Fibroblast of lung (primary cell): Measurements from ENCODE around the gene TSPAN31. TPM values are rescaled to one million over a fixed set of nuclear protein-coding genes. Genes with fewer than 3 reads are reported as not detected.

Experiments used
- DNase-seq, 2 donors: peaks; one replicate each; pipeline versions ENCODE4 v3.0.0 to v3.0.0-alpha.2; 2010; ENCODE audit warnings: low read depth in 2 of 2
- H2AFZ ChIP-seq: 2 replicates; pipeline ENCODE4 v1.5.1; 2012; ENCODE audit warnings: low read length, control low read depth, inconsistent platforms
- H3K27ac ChIP-seq: 2 replicates; pipeline ENCODE4 v1.5.1; 2011; ENCODE audit warnings: low read length, control low read depth; ENCODE audit not compliant: insufficient read depth
- H3K27me3 ChIP-seq: 2 replicates; pipeline ENCODE4 v1.5.1; 2011; ENCODE audit warnings: mild to moderate bottlenecking, low read length; ENCODE audit not compliant: control insufficient read depth, insufficient read depth
- H3K36me3 ChIP-seq: 2 replicates; pipeline ENCODE4 v1.5.1; 2011; ENCODE audit warnings: low read length; ENCODE audit not compliant: control insufficient read depth, insufficient read depth
- H3K4me1 ChIP-seq: 2 replicates; pipeline ENCODE4 v1.5.1; 2011; ENCODE audit warnings: low read length; ENCODE audit not compliant: control insufficient read depth, insufficient read depth; ENCODE audit errors: extremely low read depth
- H3K4me2 ChIP-seq: 2 replicates; pipeline ENCODE4 v1.5.1; 2011; ENCODE audit warnings: low read length, control low read depth; ENCODE audit not compliant: insufficient read depth; ENCODE audit errors: extremely low read depth
- H3K4me3 ChIP-seq, 4 experiments: fragments of 200-600 bp in 1 of 4; sonication (generic) in 1 of 4; replicated peaks in 1 of 4; 2 replicates each; pipeline ENCODE4 v1.5.1; 2011 to 2016; ENCODE audit warnings: low read length in 4 of 4, low read depth in 3 of 4, mild to moderate bottlenecking in 3 of 4, control low read depth in 2 of 4, inconsistent platforms in 1 of 4, mixed read lengths in 1 of 4; ENCODE audit not compliant: insufficient read depth in 1 of 4; ENCODE audit errors: control extremely low read depth in 1 of 4
- H3K79me2 ChIP-seq: 2 replicates; pipeline ENCODE4 v1.5.1; 2012; ENCODE audit warnings: mild to moderate bottlenecking, low read length, inconsistent platforms; ENCODE audit not compliant: control insufficient read depth, insufficient read depth
- H3K9ac ChIP-seq: 2 replicates; pipeline ENCODE4 v1.5.1; 2011; ENCODE audit warnings: mild to moderate bottlenecking, low read length, control low read depth; ENCODE audit not compliant: insufficient read depth
- H3K9me3 ChIP-seq: 2 replicates; pipeline ENCODE4 v1.5.1; 2012; ENCODE audit warnings: low read depth, low read length; ENCODE audit not compliant: control insufficient read depth, insufficient read depth
- H4K20me1 ChIP-seq: 2 replicates; pipeline ENCODE4 v1.5.1; 2011; ENCODE audit warnings: low read length; ENCODE audit not compliant: control insufficient read depth, insufficient read depth; ENCODE audit errors: extremely low read depth
- CTCF ChIP-seq, 2 donors: IDR thresholded peaks in 1 of 2; conservative IDR thresholded peaks in 1 of 2; 1 replicate in 1 of 2; 2 replicates in 1 of 2; pipeline ENCODE4 v1.5.1; 2011 to 2012; ENCODE audit warnings: low read length in 2 of 2, control low read depth in 1 of 2, inconsistent platforms in 1 of 2, low read depth in 1 of 2, mild to moderate bottlenecking in 1 of 2
- EZH2 ChIP-seq: IDR thresholded peaks from 2 replicates; pipeline ENCODE4 v1.5.1; 2012; ENCODE audit warnings: low read length, control low read depth, mild to moderate bottlenecking; ENCODE audit errors: missing control alignments
- polyA plus RNA-seq, 2 donors: library from polyadenylated mRNA; depleted of rRNA in 1 of 2; stranded (reverse) in 1 of 2; unstranded in 1 of 2; fragments of >200 nt; gene quantifications; 2 replicates each; pipeline ENCODE4 v1.2.1, GENCODE V29; 2011 to 2012; ENCODE audit warnings: missing spikeins in 1 of 2
- total RNA-seq: library from RNA; depleted of rRNA; stranded (reverse); fragments of >200 nt; gene quantifications from 2 replicates; pipeline ENCODE4 v1.2.1, GENCODE V29; 2014

TSPAN31 gene
- total and polyA plus RNA-seq, 2 donors (not counting 1 experiment from before 2014, with no cell fraction given), result 53.6 to 99.6 TPM

- Histone ChIP-seq H3K36me3 (peaks cover 12% of the 10 kb centered on the region), H2AFZ (no peak overlapping the region), H3K9ac (no peak overlapping the region), H3K9me3 (no peaks in the 10 kb centered on the region), H3K27ac (no peak overlapping the region), H3K79me2 (no peaks in the 10 kb centered on the region), H3K4me3 (no peak overlapping the region), H4K20me1 (no peaks in the 10 kb centered on the region), H3K4me2 (no peak overlapping the region), H3K27me3 (no peaks in the 10 kb centered on the region), H3K4me1 (no peaks in the 10 kb centered on the region)
- no peak for DNase-seq
- no peak for TF ChIP-seq EZH2
- TF ChIP-seq CTCF (conservative IDR thresholded peaks at IDR 0.05 in 1 of 2, IDR thresholded peaks at IDR 0.05 in 1 of 2; ENCODE audit: low read depth in 1 of 2, low read length in 2 of 2), result no peak
Measured at GRCh38 chr12:57715786-57716185, 29.1 kb upstream of the TSPAN31 start.

- Histone ChIP-seq H3K4me2 (no peak overlapping the region), H3K4me1 (no peaks in the 10 kb centered on the region), H2AFZ (no peak overlapping the region), H3K27me3 (no peaks in the 10 kb centered on the region), H3K4me3 (no peak overlapping the region), H3K36me3 (peaks cover 15% of the 10 kb centered on the region), H3K27ac (no peak overlapping the region), H3K79me2 (no peaks in the 10 kb centered on the region), H4K20me1 (no peaks in the 10 kb centered on the region), H3K9me3 (no peaks in the 10 kb centered on the region), H3K9ac (no peak overlapping the region)
- TF ChIP-seq CTCF (conservative IDR thresholded peaks at IDR 0.05 in 1 of 2, IDR thresholded peaks at IDR 0.05 in 1 of 2; ENCODE audit: low read depth in 1 of 2, low read length in 2 of 2) (no peak), EZH2 (no peak)
- DNase-seq, result no peak
Measured at GRCh38 chr12:57716305-57716704, 28.5 kb upstream of the TSPAN31 start.

- H3K36me3 ChIP-seq, result peaks cover 15% of the 10 kb centered on the region
- H3K4me1 ChIP-seq, result no peaks in the 10 kb centered on the region
- no peaks in the 10 kb centered on the region for H3K9me3 ChIP-seq
- no peak for DNase-seq
- no peak overlapping the region for H2AFZ ChIP-seq
- no peak overlapping the region for H3K27ac ChIP-seq
- no peak overlapping the region for H3K4me3 ChIP-seq
- no peaks in the 10 kb centered on the region for H4K20me1 ChIP-seq
- H3K9ac ChIP-seq, result no peak overlapping the region
- H3K27me3 ChIP-seq, result no peaks in the 10 kb centered on the region
- TF ChIP-seq CTCF (conservative IDR thresholded peaks at IDR 0.05 in 1 of 2, IDR thresholded peaks at IDR 0.05 in 1 of 2; ENCODE audit: low read depth in 1 of 2, low read length in 2 of 2) (no peak), EZH2 (no peak)
- H3K79me2 ChIP-seq, result no peaks in the 10 kb centered on the region
- no peak overlapping the region for H3K4me2 ChIP-seq
Measured at GRCh38 chr12:57717131-57717530, 27.7 kb upstream of the TSPAN31 start.
